Stomach (tissue), 9 donors: ENCODE measurements around the gene TRPM1. TPM values are rescaled to one million over a fixed set of nuclear protein-coding genes. Genes with fewer than 3 reads are reported as not detected.

Experiments
- DNase-seq, 2 donors: peaks; one replicate each; pipeline versions ENCODE4 v3.0.0 to v3.0.0-alpha.2; 2013 to 2019
- H3K27ac ChIP-seq, 5 donors: fragments of 200-600 bp in 4 of 5; sonication (generic) in 4 of 5; one replicate each; pipeline ENCODE4 v1.5.1; 2013 to 2019; ENCODE audit warnings: mild to moderate bottlenecking in 1 of 5, moderate library complexity in 1 of 5
- H3K27me3 ChIP-seq, 3 donors: fragments of 200-600 bp; sonication (generic); one replicate each; pipeline ENCODE4 v1.5.1; 2017 to 2019; ENCODE audit warnings: mixed run types in 1 of 3
- H3K36me3 ChIP-seq, 4 donors: fragments of 200-600 bp; sonication (generic); 1 replicate in 3 of 4; 2 replicates in 1 of 4; pipeline ENCODE4 v1.5.1; 2016 to 2019
- H3K4me1 ChIP-seq, 4 donors: fragments of 200-600 bp; sonication (generic); one replicate each; pipeline ENCODE4 v1.5.1; 2016 to 2019
- H3K4me3 ChIP-seq, 4 donors: fragments of 200-600 bp; sonication (generic) in 3 of 4; one replicate each; pipeline ENCODE4 v1.5.1; 2016 to 2019; ENCODE audit warnings: mild to moderate bottlenecking in 1 of 4
- H3K9me3 ChIP-seq, 4 donors: fragments of 200-600 bp; sonication (generic); one replicate each; pipeline ENCODE4 v1.5.1; 2016 to 2019
- EP300 ChIP-seq: sonication (generic); formaldehyde crosslinking; IDR thresholded peaks from one replicate; pipeline ENCODE4 v1.6.1; 2017; ENCODE audit warnings: antibody characterized with exemption
- POLR2A ChIP-seq, 4 donors: fragments of 450-650 bp; IDR thresholded peaks; one replicate each; pipeline ENCODE4 v1.6.1; 2016; ENCODE audit warnings: antibody characterized with exemption in 4 of 4, control low read depth in 2 of 4, mild to moderate bottlenecking in 1 of 4, moderate library complexity in 1 of 4
- POLR2AphosphoS5 ChIP-seq, 3 donors: sonication (generic); formaldehyde crosslinking; IDR thresholded peaks; one replicate each; pipeline ENCODE4 v1.6.1; 2016; ENCODE audit warnings: antibody characterized with exemption in 3 of 3
- WGBS, 5 donors: extraction: QIAGEN DNeasy Blood & Tissue Kit in 3 of 5; methylation state at CpG; one replicate each; pipeline versions ENCODE4 v1.1.5 to v1.1.7; 2013 to 2018; 5-methylcytosine and 5-hydroxymethylcytosine counted together
- intact Hi-C: fragments of 100-400 bp; cut with DNase I; formaldehyde crosslinking; loops from one replicate; pipeline ENCODE4 v1.15.1; 2023; ENCODE audit warnings: low total_unique reads
- polyA plus RNA-seq, 3 donors: library from polyadenylated mRNA; stranded (reverse); fragments of 200-250 nt; gene quantifications; one replicate each; pipeline ENCODE4 v1.2.3, GENCODE V29; 2013
- total RNA-seq, 5 donors: library from RNA; depleted of rRNA; stranded (reverse); fragments of >200 nt; gene quantifications; one replicate each; pipeline versions ENCODE4 v1.1.0 to v1.2.3, GENCODE V29; 2014 to 2016
- TF ChIP-seq, protein P1 (sequence below), 7 experiments: fragments of 450-650 bp in 4 of 7; fragments of 200-600 bp in 3 of 7; sonication (generic) in 3 of 7; IDR thresholded peaks; one replicate each; pipeline ENCODE4 v1.5.1; 2016 to 2019; ENCODE audit warnings: antibody characterized with exemption in 7 of 7, control low read depth in 2 of 7, mild to moderate bottlenecking in 1 of 7
- donor health status: healthy with polysubstance abuse.
- donor health status: Bipolar disorder and iron deficiency.
- donor health status: healthy.

Gene TRPM1
- total and polyA plus RNA-seq, 8 donors, result 0.15 TPM; not detected in 7

DNA sequence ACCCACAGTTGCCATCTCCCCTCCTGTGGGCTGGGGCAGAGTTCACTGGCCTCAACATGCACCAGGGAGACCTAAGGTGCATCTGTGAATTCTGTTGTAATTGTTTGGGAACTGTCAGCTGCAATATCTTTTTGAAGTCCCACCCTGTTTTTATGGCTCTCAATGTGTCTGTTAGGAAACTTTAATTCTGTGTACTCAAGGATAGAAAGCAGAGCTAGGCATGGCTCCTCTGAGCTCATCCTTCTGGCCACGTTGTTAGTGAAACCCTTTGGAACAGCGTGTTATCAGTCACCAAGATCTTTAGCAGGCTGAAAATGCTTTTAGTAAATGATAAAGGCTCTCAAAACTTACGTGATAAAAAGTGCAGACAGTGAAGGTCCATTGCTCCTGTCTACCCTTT lies 76.5 kb downstream of the TRPM1 start:
- no peak overlapping the region for H3K4me3 ChIP-seq
- H3K9me3 ChIP-seq, result no peaks in the 10 kb centered on the region
- intact Hi-C loops, result no loop called here
- no peaks in the 10 kb centered on the region for H3K27me3 ChIP-seq
- H3K36me3 ChIP-seq, result no peaks in the 10 kb centered on the region
- 36 to 46% (median 44%) methylated on average over 3 of the region's 3 CpGs for WGBS, 5 donors
- H3K4me1 ChIP-seq, result no peaks in the 10 kb centered on the region
- TF ChIP-seq EP300 (no peak), POLR2A (IDR thresholded peaks at IDR 0.05) (no peak), POLR2AphosphoS5 (IDR thresholded peaks at IDR 0.05) (no peak)
- TF ChIP-seq, protein P1, sequence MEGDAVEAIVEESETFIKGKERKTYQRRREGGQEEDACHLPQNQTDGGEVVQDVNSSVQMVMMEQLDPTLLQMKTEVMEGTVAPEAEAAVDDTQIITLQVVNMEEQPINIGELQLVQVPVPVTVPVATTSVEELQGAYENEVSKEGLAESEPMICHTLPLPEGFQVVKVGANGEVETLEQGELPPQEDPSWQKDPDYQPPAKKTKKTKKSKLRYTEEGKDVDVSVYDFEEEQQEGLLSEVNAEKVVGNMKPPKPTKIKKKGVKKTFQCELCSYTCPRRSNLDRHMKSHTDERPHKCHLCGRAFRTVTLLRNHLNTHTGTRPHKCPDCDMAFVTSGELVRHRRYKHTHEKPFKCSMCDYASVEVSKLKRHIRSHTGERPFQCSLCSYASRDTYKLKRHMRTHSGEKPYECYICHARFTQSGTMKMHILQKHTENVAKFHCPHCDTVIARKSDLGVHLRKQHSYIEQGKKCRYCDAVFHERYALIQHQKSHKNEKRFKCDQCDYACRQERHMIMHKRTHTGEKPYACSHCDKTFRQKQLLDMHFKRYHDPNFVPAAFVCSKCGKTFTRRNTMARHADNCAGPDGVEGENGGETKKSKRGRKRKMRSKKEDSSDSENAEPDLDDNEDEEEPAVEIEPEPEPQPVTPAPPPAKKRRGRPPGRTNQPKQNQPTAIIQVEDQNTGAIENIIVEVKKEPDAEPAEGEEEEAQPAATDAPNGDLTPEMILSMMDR (IDR thresholded peaks at IDR 0.05), result no peak
- no peak overlapping the region for H3K27ac ChIP-seq
- no peak for DNase-seq

DNA sequence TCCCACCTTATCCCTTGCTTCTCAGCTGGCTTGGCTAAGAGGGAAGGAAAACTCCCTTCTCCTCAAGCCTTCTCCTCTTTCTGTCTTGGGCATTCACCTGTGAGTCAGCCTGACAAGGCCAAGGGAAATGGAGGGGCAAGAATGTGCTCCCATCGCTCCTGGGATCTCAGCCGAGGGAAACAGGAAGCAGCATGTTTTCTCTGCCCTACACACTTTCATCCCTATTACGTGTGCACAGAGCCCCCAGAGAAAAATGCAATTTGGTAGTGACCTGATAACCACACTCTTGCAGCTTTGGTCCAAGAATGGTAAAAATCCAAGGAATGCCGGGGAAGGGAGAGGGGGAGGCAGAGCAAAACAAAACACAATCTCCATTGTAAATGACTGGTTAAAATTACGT lies 77.2 kb downstream of the TRPM1 start:
- intact Hi-C loops, result no loop called here
- WGBS, 5 donors, result 19 to 36% (median 27%) methylated on average over 5 of the region's 5 CpGs
- Histone ChIP-seq H3K36me3 (no peaks in the 10 kb centered on the region), H3K27me3 (no peaks in the 10 kb centered on the region), H3K4me1 (no peaks in the 10 kb centered on the region), H3K9me3 (no peaks in the 10 kb centered on the region), H3K27ac (no peak overlapping the region), H3K4me3 (no peak overlapping the region)
- TF ChIP-seq, protein P1 (IDR thresholded peaks at IDR 0.05), result no peak
- no peak for TF ChIP-seq POLR2A (IDR thresholded peaks at IDR 0.05)
- peak in 1 of 2 donors; percentile 24 for DNase-seq

DNA sequence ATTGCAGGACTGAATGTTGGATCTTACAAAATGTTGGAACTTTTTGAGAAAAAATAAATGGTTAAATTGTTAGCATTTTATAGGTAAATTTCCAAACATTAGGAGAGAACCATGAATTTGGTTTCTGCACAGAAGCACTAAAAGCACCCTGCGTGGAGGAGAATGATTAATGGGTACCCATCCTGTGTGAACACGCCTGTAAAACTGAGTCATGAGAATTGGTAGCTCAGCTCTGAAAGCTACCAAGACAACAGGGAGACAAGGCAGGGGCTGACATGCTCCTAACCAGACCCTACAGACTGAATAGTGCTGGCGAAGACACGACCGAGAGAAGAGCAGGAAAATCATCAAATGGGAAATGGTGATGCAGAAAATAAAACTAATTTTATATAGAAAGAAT lies 77.7 kb downstream of the TRPM1 start:
- TF ChIP-seq, protein P1 (IDR thresholded peaks at IDR 0.05), result no peak
- TF ChIP-seq EP300 (no peak), POLR2A (IDR thresholded peaks at IDR 0.05) (no peak), POLR2AphosphoS5 (IDR thresholded peaks at IDR 0.05) (no peak)
- intact Hi-C loops, result no loop called here
- WGBS, 5 donors, result 82 to 94% (median 91%) methylated on average over 5 of the region's 5 CpGs
- Histone ChIP-seq H3K9me3 (no peaks in the 10 kb centered on the region), H3K36me3 (no peaks in the 10 kb centered on the region), H3K27me3 (no peaks in the 10 kb centered on the region), H3K27ac (no peak overlapping the region), H3K4me1 (no peaks in the 10 kb centered on the region), H3K4me3 (no peak overlapping the region)
- DNase-seq, result no peak

DNA sequence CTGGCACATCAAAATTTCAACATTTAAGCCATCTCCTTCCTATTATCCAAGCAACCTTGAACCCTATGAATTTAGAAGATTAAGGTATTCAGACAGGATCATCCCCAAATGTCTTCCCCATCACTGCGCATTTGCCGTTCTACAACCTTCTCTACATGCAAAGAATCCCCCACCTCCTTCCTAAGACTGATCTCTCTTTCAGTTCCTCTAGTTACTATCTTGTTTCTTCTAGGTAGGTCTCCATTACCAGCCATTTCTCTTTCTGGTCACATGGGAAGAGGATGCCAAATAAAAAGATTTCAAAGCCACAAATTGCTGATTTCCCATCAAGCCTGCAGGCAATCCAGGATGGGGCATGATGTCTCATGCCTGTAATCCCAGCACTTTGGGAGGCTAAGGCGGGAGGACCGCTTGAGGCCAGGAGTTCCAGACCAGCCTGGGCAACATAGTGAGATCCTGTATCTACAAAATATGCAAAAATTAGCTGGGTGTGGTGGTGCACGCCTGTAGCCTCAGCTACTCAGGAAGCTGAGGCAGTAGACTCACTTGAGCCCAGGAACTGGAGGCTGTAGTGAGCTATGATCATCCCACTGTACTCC lies 80.4 kb downstream of the TRPM1 start:
- intact Hi-C loops, result no loop called here
- TF ChIP-seq EP300 (no peak), POLR2AphosphoS5 (IDR thresholded peaks at IDR 0.05) (no peak), POLR2A (IDR thresholded peaks at IDR 0.05) (no peak)
- TF ChIP-seq, protein P1 (IDR thresholded peaks at IDR 0.05), result no peak
- Histone ChIP-seq H3K27me3 (no peaks in the 10 kb centered on the region), H3K27ac (no peak overlapping the region), H3K9me3 (no peaks in the 10 kb centered on the region), H3K4me1 (no peaks in the 10 kb centered on the region), H3K4me3 (no peak overlapping the region), H3K36me3 (no peaks in the 10 kb centered on the region)
- WGBS, 5 donors, result 91 to 100% (median 97%) methylated on average over 5 of the region's 5 CpGs
- DNase-seq, result no peak
